ENCODE data around the gene UQCRC2.

DNA sequence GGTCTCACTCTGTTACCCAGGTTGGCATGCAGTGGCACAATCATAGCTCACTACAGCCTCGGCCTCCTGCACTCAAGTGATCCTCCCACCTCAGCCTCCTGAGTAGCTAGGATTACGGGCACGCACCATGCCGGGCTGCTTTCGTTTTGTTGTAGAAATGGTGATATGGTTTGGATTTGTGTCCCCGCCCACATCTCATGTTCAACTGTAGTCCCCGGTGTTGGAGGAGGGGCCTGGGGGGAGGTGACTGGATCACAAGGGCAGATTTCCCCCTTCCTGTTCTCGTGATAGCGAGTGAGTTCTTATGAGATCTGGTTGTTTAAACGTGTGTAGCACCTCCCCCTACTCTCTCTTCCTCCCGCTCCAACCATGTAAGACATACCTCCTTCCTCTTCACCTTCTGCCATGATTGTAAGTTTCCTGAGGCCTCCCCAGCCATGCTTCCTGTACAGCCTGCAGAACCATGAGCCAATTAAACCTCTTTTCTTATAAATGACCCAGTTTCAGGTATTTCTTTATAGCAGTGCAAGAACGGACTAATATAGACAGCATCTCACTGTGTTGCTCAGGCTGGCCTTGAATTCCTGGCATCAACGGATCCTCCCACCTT lies 41.8 kb downstream of the UQCRC2 start:
- TF ChIP-seq CBX2 (IDR thresholded peaks at IDR 0.05; ENCODE audit: borderline replicate concordance, low read depth) (no peak), POLR2A (IDR thresholded peaks at IDR 0.05; ENCODE audit: low read length) (no peak), EP300 (IDR thresholded peaks at IDR 0.05) (no peak), TP53 (CRISPR knock-in tag; IDR thresholded peaks at IDR 0.05) (no peak), NFE2L2 (conservative IDR thresholded peaks at IDR 0.05; ENCODE audit: low read length) (no peak), RNF2 (IDR thresholded peaks at IDR 0.05; ENCODE audit: borderline replicate concordance, low read depth) (no peak), HOXA7 (CRISPR knock-in tag; IDR thresholded peaks at IDR 0.05) (no peak), MYC (IDR thresholded peaks at IDR 0.05; ENCODE audit: borderline replicate concordance, low read length) (no peak), MAFK (IDR thresholded peaks at IDR 0.05; ENCODE audit: partially characterized antibody) (no peak), EHF (CRISPR knock-in tag; IDR thresholded peaks at IDR 0.05) (no peak), SMC3 (IDR thresholded peaks at IDR 0.05) (no peak), HDAC2 (IDR thresholded peaks at IDR 0.05) (no peak)
- TF ChIP-seq, protein P1, sequence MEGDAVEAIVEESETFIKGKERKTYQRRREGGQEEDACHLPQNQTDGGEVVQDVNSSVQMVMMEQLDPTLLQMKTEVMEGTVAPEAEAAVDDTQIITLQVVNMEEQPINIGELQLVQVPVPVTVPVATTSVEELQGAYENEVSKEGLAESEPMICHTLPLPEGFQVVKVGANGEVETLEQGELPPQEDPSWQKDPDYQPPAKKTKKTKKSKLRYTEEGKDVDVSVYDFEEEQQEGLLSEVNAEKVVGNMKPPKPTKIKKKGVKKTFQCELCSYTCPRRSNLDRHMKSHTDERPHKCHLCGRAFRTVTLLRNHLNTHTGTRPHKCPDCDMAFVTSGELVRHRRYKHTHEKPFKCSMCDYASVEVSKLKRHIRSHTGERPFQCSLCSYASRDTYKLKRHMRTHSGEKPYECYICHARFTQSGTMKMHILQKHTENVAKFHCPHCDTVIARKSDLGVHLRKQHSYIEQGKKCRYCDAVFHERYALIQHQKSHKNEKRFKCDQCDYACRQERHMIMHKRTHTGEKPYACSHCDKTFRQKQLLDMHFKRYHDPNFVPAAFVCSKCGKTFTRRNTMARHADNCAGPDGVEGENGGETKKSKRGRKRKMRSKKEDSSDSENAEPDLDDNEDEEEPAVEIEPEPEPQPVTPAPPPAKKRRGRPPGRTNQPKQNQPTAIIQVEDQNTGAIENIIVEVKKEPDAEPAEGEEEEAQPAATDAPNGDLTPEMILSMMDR (IDR thresholded peaks at IDR 0.05) = no peak
